Occipital lobe (tissue), 2 donors: ENCODE results near the gene SEPTIN7. TPM values are rescaled to one million over a fixed set of nuclear protein-coding genes. Genes with fewer than 3 reads are reported as not detected.

ENCODE experiments used
- DNase-seq: peaks from one replicate; lab custom pipeline; 2025; lab: John Stamatoyannopoulos, UW
- total RNA-seq: library from RNA; depleted of rRNA; stranded (reverse); fragments of >200 nt; gene quantifications from one replicate; pipeline ENCODE4 v1.2.3, GENCODE V29; 2014

Gene SEPTIN7
- total RNA-seq, 1 donor from 2014 or later: 370 TPM

GRCh38 chr7:35787925-35788324 lies 12.9 kb upstream of the SEPTIN7 start:
- DNase-seq: no peak

GRCh38 chr7:35792472-35792871 lies 8.4 kb upstream of the SEPTIN7 start:
- no peak for DNase-seq

GRCh38 chr7:35792873-35793489 lies 7.9 kb upstream of the SEPTIN7 start:
- DNase-seq: no peak

GRCh38 chr7:35797311-35797710 lies 3.5 kb upstream of the SEPTIN7 start:
- DNase-seq: no peak

GRCh38 chr7:35799846-35800717 lies 775 bp upstream of the SEPTIN7 start:
- peak; percentile 85 for DNase-seq

- DNase-seq: peak; percentile 62
These were observed 690 bp downstream of the SEPTIN7 start for GRCh38 chr7:35801392-35802101.

- no peak for DNase-seq
These were observed 1.2 kb downstream of the SEPTIN7 start for GRCh38 chr7:35802102-35802466.

GRCh38 chr7:35802649-35803048 lies 1.8 kb downstream of the SEPTIN7 start:
- DNase-seq: no peak

GRCh38 chr7:35804231-35804970 lies 3.5 kb downstream of the SEPTIN7 start:
- no peak for DNase-seq

- DNase-seq: no peak
These were observed 5.0 kb downstream of the SEPTIN7 start for GRCh38 chr7:35805876-35806275.

GRCh38 chr7:35816514-35816913 lies 15.7 kb downstream of the SEPTIN7 start:
- no peak for DNase-seq

GRCh38 chr7:35817181-35817580 lies 16.3 kb downstream of the SEPTIN7 start:
- DNase-seq: no peak

GRCh38 chr7:35817930-35818329 lies 17.1 kb downstream of the SEPTIN7 start:
- DNase-seq: no peak

- DNase-seq: no peak
These were observed 17.7 kb downstream of the SEPTIN7 start for GRCh38 chr7:35818513-35818912.

GRCh38 chr7:35819310-35819709 lies 18.5 kb downstream of the SEPTIN7 start:
- no peak for DNase-seq

- DNase-seq: no peak
These were observed 19.3 kb downstream of the SEPTIN7 start for GRCh38 chr7:35819954-35820703.

GRCh38 chr7:35820858-35821257 lies 20.0 kb downstream of the SEPTIN7 start:
- DNase-seq: no peak

- DNase-seq: no peak
These were observed 22.6 kb downstream of the SEPTIN7 start for GRCh38 chr7:35823440-35823839.

GRCh38 chr7:35825974-35826373 lies 25.1 kb downstream of the SEPTIN7 start:
- DNase-seq: no peak

- no peak for DNase-seq
These were observed 25.9 kb downstream of the SEPTIN7 start for GRCh38 chr7:35826751-35827150.

- no peak for DNase-seq
These were observed 28.0 kb downstream of the SEPTIN7 start for GRCh38 chr7:35828817-35829216.
